Measurements from ENCODE around the gene NPVF. TPM values are rescaled to one million over a fixed set of nuclear protein-coding genes. Genes with fewer than 3 reads are reported as not detected.

NPVF gene
- total RNA-seq, 4 donors from 2014 or later: not detected

GRCh38 chr7:25187932-25188331, 40.4 kb downstream of the NPVF start:
- intact Hi-C loops (cut with DNase I): no loop called here
- no peaks in the 10 kb centered on the region for H3K27me3 ChIP-seq
- no peaks in the 10 kb centered on the region for H3K9me3 ChIP-seq
- H3K4me3 ChIP-seq (replicated peaks in 1 of 3): no peak overlapping the region
- WGBS, 2 donors: 76 to 95% methylated on average over 8 of the region's 8 CpGs
- no peak overlapping the region for H3K27ac ChIP-seq
- TF ChIP-seq POLR2A (IDR thresholded peaks at IDR 0.05): no peak
- no peak for TF ChIP-seq CTCF (IDR thresholded peaks at IDR 0.05)
- H3K36me3 ChIP-seq: no peaks in the 10 kb centered on the region
- no peaks in the 10 kb centered on the region for H3K4me1 ChIP-seq
- no peak for DNase-seq

GRCh38 chr7:25186436-25186835, 41.9 kb downstream of the NPVF start:
- intact Hi-C loops (cut with DNase I): no loop called here
- TF ChIP-seq CTCF (IDR thresholded peaks at IDR 0.05) (no peak), POLR2A (IDR thresholded peaks at IDR 0.05) (no peak)
- Histone ChIP-seq H3K27me3 (no peaks in the 10 kb centered on the region), H3K4me1 (no peaks in the 10 kb centered on the region), H3K4me3 (replicated peaks in 1 of 3) (no peak overlapping the region), H3K36me3 (no peaks in the 10 kb centered on the region), H3K9me3 (no peaks in the 10 kb centered on the region), H3K27ac (no peak overlapping the region)
- DNase-seq: no peak
- WGBS, 2 donors: 86 to 91% methylated on average over 6 of the region's 6 CpGs

- Histone ChIP-seq H3K27ac (no peak overlapping the region), H3K4me3 (replicated peaks in 1 of 3) (no peak overlapping the region), H3K27me3 (no peaks in the 10 kb centered on the region), H3K9me3 (no peaks in the 10 kb centered on the region), H3K4me1 (no peaks in the 10 kb centered on the region), H3K36me3 (no peaks in the 10 kb centered on the region)
- no peak for DNase-seq
- TF ChIP-seq POLR2A (IDR thresholded peaks at IDR 0.05): no peak
- TF ChIP-seq CTCF (IDR thresholded peaks at IDR 0.05): no peak
- intact Hi-C loops (cut with DNase I): no loop called here
- 85 to 86% methylated on average over 3 of the region's 3 CpGs for WGBS, 2 donors
These were observed 46.8 kb downstream of the NPVF start for GRCh38 chr7:25181532-25181931.

GRCh38 chr7:25180946-25181345, 47.3 kb downstream of the NPVF start:
- WGBS, 2 donors: 80 to 88% methylated on average over 7 of the region's 7 CpGs

GRCh38 chr7:25180592-25180923, 47.7 kb downstream of the NPVF start:
- 5 to 21% methylated on average over 4 to 6 of the region's 6 CpGs for WGBS, 2 donors
- no peaks in the 10 kb centered on the region for H3K36me3 ChIP-seq
- no peaks in the 10 kb centered on the region for H3K9me3 ChIP-seq
- no peaks in the 10 kb centered on the region for H3K4me1 ChIP-seq
- intact Hi-C loops (cut with DNase I): no loop called here
- TF ChIP-seq POLR2A (IDR thresholded peaks at IDR 0.05) (no peak), CTCF (IDR thresholded peaks at IDR 0.05) (no peak)
- H3K27me3 ChIP-seq: no peaks in the 10 kb centered on the region
- peak overlapping the region in 1 of 3 donors; percentile 73 for H3K4me3 ChIP-seq (replicated peaks in 1 of 3)
- H3K27ac ChIP-seq: peak overlapping the region in 2 of 3 donors; percentile 72 to 90
- no peak for DNase-seq

More at GRCh38 chr7:25180946-25181345, 47.3 kb downstream of the NPVF start:
- no peak for DNase-seq
- H3K4me3 ChIP-seq (replicated peaks in 1 of 3): no peak overlapping the region
- no peaks in the 10 kb centered on the region for H3K27me3 ChIP-seq
- TF ChIP-seq POLR2A (IDR thresholded peaks at IDR 0.05) (no peak), CTCF (IDR thresholded peaks at IDR 0.05) (no peak)
- intact Hi-C loops (cut with DNase I): no loop called here
- no peak overlapping the region for H3K27ac ChIP-seq
- no peaks in the 10 kb centered on the region for H3K4me1 ChIP-seq
- no peaks in the 10 kb centered on the region for H3K9me3 ChIP-seq
- H3K36me3 ChIP-seq: no peaks in the 10 kb centered on the region
